Hepatocyte (in vitro differentiated cells): ENCODE data around the gene FAM32A. TPM values are rescaled to one million over a fixed set of nuclear protein-coding genes. Genes with fewer than 3 reads are reported as not detected.

Experiments used
- DNase-seq: peaks from one replicate; pipeline ENCODE4 v3.0.0-alpha.2; 2016; ENCODE audit warnings: low spot score
- H2AFZ ChIP-seq: fragments of 200-600 bp; sonication (generic); 2 replicates; pipeline ENCODE4 v1.6.0; 2016; ENCODE audit warnings: antibody characterized with exemption, mild to moderate bottlenecking
- H3K27ac ChIP-seq: fragments of 200-600 bp; sonication (generic); 2 replicates; pipeline ENCODE4 v1.5.1; 2016; ENCODE audit warnings: mild to moderate bottlenecking
- H3K27me3 ChIP-seq: fragments of 200-600 bp; sonication (generic); 2 replicates; pipeline ENCODE4 v1.6.1; 2016
- H3K36me3 ChIP-seq: fragments of 200-600 bp; sonication (generic); replicated peaks from 2 replicates; pipeline ENCODE4 v1.5.1; 2016; ENCODE audit warnings: low read depth; ENCODE audit not compliant: insufficient read depth
- H3K4me1 ChIP-seq: fragments of 200-600 bp; sonication (generic); 2 replicates; pipeline ENCODE4 v1.5.1; 2016; ENCODE audit warnings: mild to moderate bottlenecking, moderate library complexity; ENCODE audit not compliant: insufficient read depth
- H3K4me2 ChIP-seq: fragments of 200-600 bp; sonication (generic); 2 replicates; pipeline ENCODE4 v1.6.0; 2016
- H3K4me3 ChIP-seq: fragments of 200-600 bp; sonication (generic); 2 replicates; pipeline ENCODE4 v1.5.1; 2016; ENCODE audit warnings: mild to moderate bottlenecking
- H3K79me2 ChIP-seq: fragments of 200-600 bp; sonication (generic); 2 replicates; pipeline ENCODE4 v1.6.0; 2017; ENCODE audit warnings: mild to moderate bottlenecking
- H3K9me2 ChIP-seq: fragments of 200-600 bp; sonication (generic); replicated peaks from 2 replicates; pipeline ENCODE4 v1.6.0; 2017; ENCODE audit warnings: mild to moderate bottlenecking; ENCODE audit not compliant: insufficient read depth
- H3K9me3 ChIP-seq: fragments of 200-600 bp; sonication (generic); 2 replicates; pipeline ENCODE4 v1.5.1; 2016; ENCODE audit warnings: low read depth, mild to moderate bottlenecking
- H4K20me1 ChIP-seq: fragments of 200-600 bp; sonication (generic); 2 replicates; pipeline ENCODE4 v1.6.0; 2016; ENCODE audit warnings: mild to moderate bottlenecking; ENCODE audit not compliant: insufficient read depth, poor library complexity, severe bottlenecking
- CTCF ChIP-seq: fragments of 200-600 bp; sonication (generic); IDR thresholded peaks from 2 replicates; pipeline ENCODE4 v1.5.1; 2016; ENCODE audit warnings: antibody characterized with exemption, mild to moderate bottlenecking; ENCODE audit not compliant: poor library complexity
- EZH2 ChIP-seq: fragments of 200-600 bp; sonication (generic); IDR thresholded peaks from 2 replicates; pipeline ENCODE4 v1.6.1; 2016; ENCODE audit warnings: antibody characterized with exemption, mild to moderate bottlenecking, borderline replicate concordance
- EZH2phosphoT487 ChIP-seq: fragments of 200-600 bp; sonication (generic); IDR thresholded peaks from one replicate; pipeline ENCODE4 v1.6.1; 2018; ENCODE audit warnings: antibody characterized with exemption, mild to moderate bottlenecking, low read depth, moderate library complexity; ENCODE audit not compliant: unreplicated experiment, severe bottlenecking
- WGBS: methylation state at CpG from one replicate; pipeline ENCODE4 v1.1.6; 2016; ENCODE audit warnings: low lambda C conversion rate; ENCODE audit errors: missing lambda C conversion rate; 5-methylcytosine and 5-hydroxymethylcytosine counted together
- polyA plus RNA-seq: library from polyadenylated mRNA; unstranded; fragments of >200 nt; fragmentation: Nextera tagmentation; extraction: Ambion mirVana; gene quantifications from 2 replicates; pipeline ENCODE4 v1.2.1, GENCODE V29; 2016
- total RNA-seq: library from RNA; depleted of rRNA; stranded (reverse); fragments of >200 nt; gene quantifications from 2 replicates; pipeline ENCODE4 v1.2.3, GENCODE V29; 2014

The FAM32A gene
- total and polyA plus RNA-seq, 2 experiments from 2014 or later: 132 to 154 TPM

GRCh38 chr19:16156904-16157303, 28.3 kb upstream of the FAM32A start:
- Histone ChIP-seq H2AFZ (no peak overlapping the region), H3K27ac (no peak overlapping the region), H4K20me1 (no peaks in the 10 kb centered on the region), H3K36me3 (no peaks in the 10 kb centered on the region), H3K9me3 (no peaks in the 10 kb centered on the region), H3K79me2 (no peaks in the 10 kb centered on the region), H3K9me2 (no peaks in the 10 kb centered on the region), H3K4me3 (no peak overlapping the region), H3K4me2 (no peak overlapping the region), H3K4me1 (no peaks in the 10 kb centered on the region), H3K27me3 (no peaks in the 10 kb centered on the region)
- no peak for DNase-seq
- TF ChIP-seq EZH2phosphoT487 (no peak), CTCF (no peak), EZH2 (no peak)
- 92% methylated on average over 6 of the region's 6 CpGs for WGBS

- 90% methylated on average over 10 of the region's 10 CpGs for WGBS
Observed at GRCh38 chr19:16157601-16158000, 27.6 kb upstream of the FAM32A start.

GRCh38 chr19:16159655-16160054, 25.6 kb upstream of the FAM32A start:
- no peak overlapping the region for H3K4me3 ChIP-seq
- no peaks in the 10 kb centered on the region for H3K36me3 ChIP-seq
- no peak for TF ChIP-seq CTCF
- no peak for TF ChIP-seq EZH2phosphoT487
- no peak for TF ChIP-seq EZH2
- no peak overlapping the region for H2AFZ ChIP-seq
- H3K9me2 ChIP-seq: no peaks in the 10 kb centered on the region
- WGBS: 93% methylated on average over 5 of the region's 5 CpGs
- H3K4me1 ChIP-seq: no peaks in the 10 kb centered on the region
- no peaks in the 10 kb centered on the region for H3K79me2 ChIP-seq
- no peaks in the 10 kb centered on the region for H4K20me1 ChIP-seq
- H3K27me3 ChIP-seq: no peaks in the 10 kb centered on the region
- DNase-seq: no peak
- no peak overlapping the region for H3K4me2 ChIP-seq
- no peaks in the 10 kb centered on the region for H3K9me3 ChIP-seq
- H3K27ac ChIP-seq: no peak overlapping the region

More at GRCh38 chr19:16157601-16158000, 27.6 kb upstream of the FAM32A start:
- Histone ChIP-seq H3K4me1 (no peaks in the 10 kb centered on the region), H2AFZ (no peak overlapping the region), H3K9me2 (no peaks in the 10 kb centered on the region), H3K79me2 (no peaks in the 10 kb centered on the region), H3K4me2 (no peak overlapping the region), H4K20me1 (no peaks in the 10 kb centered on the region), H3K36me3 (no peaks in the 10 kb centered on the region), H3K9me3 (no peaks in the 10 kb centered on the region), H3K27ac (no peak overlapping the region), H3K4me3 (no peak overlapping the region), H3K27me3 (no peaks in the 10 kb centered on the region)
- no peak for DNase-seq
- TF ChIP-seq EZH2phosphoT487 (no peak), CTCF (no peak), EZH2 (no peak)

GRCh38 chr19:16160445-16160942, 24.7 kb upstream of the FAM32A start:
- TF ChIP-seq CTCF (no peak), EZH2phosphoT487 (no peak), EZH2 (no peak)
- H3K4me3 ChIP-seq: no peak overlapping the region
- H3K4me1 ChIP-seq: no peaks in the 10 kb centered on the region
- no peaks in the 10 kb centered on the region for H3K9me2 ChIP-seq
- H3K9me3 ChIP-seq: no peaks in the 10 kb centered on the region
- H3K27ac ChIP-seq: no peak overlapping the region
- DNase-seq: no peak
- H4K20me1 ChIP-seq: no peaks in the 10 kb centered on the region
- no peaks in the 10 kb centered on the region for H3K79me2 ChIP-seq
- H2AFZ ChIP-seq: no peak overlapping the region
- 76% methylated on average over 6 of the region's 6 CpGs for WGBS
- no peaks in the 10 kb centered on the region for H3K36me3 ChIP-seq
- no peaks in the 10 kb centered on the region for H3K27me3 ChIP-seq
- no peak overlapping the region for H3K4me2 ChIP-seq
